ENCODE measurements around the gene ZNF609. TPM values are rescaled to one million over a fixed set of nuclear protein-coding genes. Genes with fewer than 3 reads are reported as not detected.
"Not testable (repeated sequence)": the region's sequence is repeated elsewhere in the genome, so short reads cannot be mapped to it uniquely, and the experiment has no call there.

Gene ZNF609
- total RNA-seq, 1 donor from 2014 or later = 28.6 TPM

- no peak for DNase-seq
- H3K36me3 Mint-ChIP-seq (ENCODE audit: low read depth) = peaks cover 16% of the 10 kb centered on the region
- ChIA-PET CTCF (no interaction called here), POLR2A (no interaction called here)
- H3K4me1 Mint-ChIP-seq = peaks cover 54% of the 10 kb centered on the region
- peak overlapping the region; percentile 51 for H3K27ac Mint-ChIP-seq
- no peaks in the 10 kb centered on the region for H3K9me3 Mint-ChIP-seq
- peak overlapping the region; percentile 2 for H3K4me3 Mint-ChIP-seq
- intact Hi-C loops (cut with micrococcal nuclease) = loop anchor here (10.0 kb wide), 1 partner anchor 119 kb away; no protein-coding TSS in a partner anchor
- no peaks in the 10 kb centered on the region for H3K27me3 Mint-ChIP-seq
- no peak for TF ChIP-seq CTCF (IDR thresholded peaks at IDR 0.05)
- peak; percentile 30 for ATAC-seq (ENCODE audit: low read depth)
Measured at GRCh38 chr15:64623347-64623996, 163.1 kb downstream of the ZNF609 start.

- CTCF ChIA-PET = no interaction called here
- Mint-ChIP-seq H3K4me3 (no peak overlapping the region), H3K27ac (peak overlapping the region; percentile 51), H3K4me1 (peaks cover 49% of the 10 kb centered on the region), H3K9me3 (no peaks in the 10 kb centered on the region), H3K27me3 (no peaks in the 10 kb centered on the region), H3K36me3 (ENCODE audit: low read depth) (peaks cover 16% of the 10 kb centered on the region)
- ATAC-seq (ENCODE audit: low read depth) = no peak
- DNase-seq = no peak
- no peak for TF ChIP-seq CTCF (IDR thresholded peaks at IDR 0.05)
- POLR2A ChIA-PET = no interaction called here
- intact Hi-C loops (cut with micrococcal nuclease) = loop anchor here (10.0 kb wide), 1 partner anchor 119 kb away; no protein-coding TSS in a partner anchor
Measured at GRCh38 chr15:64624242-64624641, 163.9 kb downstream of the ZNF609 start.

- intact Hi-C loops (cut with micrococcal nuclease) = loop anchor here (10.0 kb wide), 1 partner anchor 124 kb away; no protein-coding TSS in a partner anchor
- POLR2A ChIA-PET = interaction anchor here (0.6 kb wide), 1 partner anchor 19 kb away, joined by 3 read pairs; no protein-coding TSS in a partner anchor
- H3K27ac Mint-ChIP-seq = no peak overlapping the region
Measured at GRCh38 chr15:64629063-64629462, 168.7 kb downstream of the ZNF609 start.

DNA sequence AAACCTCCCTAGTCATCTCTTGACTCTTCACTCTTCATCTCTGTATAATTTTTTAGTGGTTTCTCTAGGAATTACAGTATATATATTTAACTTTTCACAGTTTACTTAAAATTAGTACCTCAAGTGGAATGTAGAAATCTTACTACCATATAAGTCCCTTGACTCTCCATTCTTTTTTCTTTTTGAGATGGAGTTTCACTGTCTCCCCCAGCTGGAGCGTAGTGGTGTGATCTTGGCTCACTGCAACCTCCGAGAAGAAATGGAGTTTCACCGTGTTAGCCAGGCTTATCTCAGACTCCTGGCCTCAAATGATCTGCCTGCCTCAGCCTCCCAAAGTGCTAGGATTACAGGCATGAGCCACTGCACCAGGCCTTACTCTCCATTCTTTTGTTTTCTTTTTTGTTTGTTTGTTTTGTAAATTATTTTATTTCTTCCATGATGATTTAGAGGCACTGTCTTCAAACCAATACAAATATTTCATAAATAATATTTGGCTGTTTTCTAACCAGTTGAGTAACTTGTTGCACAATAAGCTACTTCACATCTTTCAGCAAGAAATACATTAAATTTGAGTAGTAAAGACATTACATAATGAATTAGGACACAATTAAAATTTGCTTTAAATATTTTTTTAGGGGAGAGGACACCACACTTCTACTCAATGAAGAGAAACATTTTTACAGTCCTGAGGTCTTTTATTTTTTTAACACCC, 170.2 kb downstream of the ZNF609 start:
- Mint-ChIP-seq H3K4me3 (no peak overlapping the region), H3K27ac (no peak overlapping the region), H3K27me3 (no peaks in the 10 kb centered on the region), H3K36me3 (ENCODE audit: low read depth) (peaks cover 16% of the 10 kb centered on the region), H3K9me3 (no peaks in the 10 kb centered on the region), H3K4me1 (peaks cover 23% of the 10 kb centered on the region)
- ChIA-PET POLR2A (no interaction called here), CTCF (no interaction called here)
- intact Hi-C loops (cut with micrococcal nuclease) = no loop called here
- ATAC-seq (ENCODE audit: low read depth) (no peak), DNase-seq (no peak)
- no peak for TF ChIP-seq CTCF (IDR thresholded peaks at IDR 0.05)

More at GRCh38 chr15:64629063-64629462, 168.7 kb downstream of the ZNF609 start:
- Mint-ChIP-seq H3K36me3 (ENCODE audit: low read depth) (peaks cover 19% of the 10 kb centered on the region), H3K27me3 (no peaks in the 10 kb centered on the region), H3K9me3 (no peaks in the 10 kb centered on the region), H3K4me1 (peaks cover 12% of the 10 kb centered on the region), H3K4me3 (no peak overlapping the region)
- no peak for TF ChIP-seq CTCF (IDR thresholded peaks at IDR 0.05)
- ATAC-seq (ENCODE audit: low read depth) (no peak), DNase-seq (no peak)
- CTCF ChIA-PET = no interaction called here

GRCh38 chr15:64632639-64633038, 172.3 kb downstream of the ZNF609 start:
- ATAC-seq (ENCODE audit: low read depth); DNase-seq; H3K27ac Mint-ChIP-seq; POLR2A ChIA-PET; H3K9me3 Mint-ChIP-seq; CTCF ChIA-PET; H3K27me3 Mint-ChIP-seq; intact Hi-C loops (cut with micrococcal nuclease); H3K4me3 Mint-ChIP-seq: not testable (repeated sequence)
- H3K36me3 Mint-ChIP-seq (ENCODE audit: low read depth) = peaks cover 21% of the 10 kb centered on the region
- H3K4me1 Mint-ChIP-seq = peaks cover 23% of the 10 kb centered on the region
